Omental fat pad (tissue), 4 donors: ENCODE data around the gene PNMA1. TPM values are rescaled to one million over a fixed set of nuclear protein-coding genes. Genes with fewer than 3 reads are reported as not detected.
A peak's percentile ranks its signal among the peaks of the same experiment; 100 is the strongest.

Experiments
- ATAC-seq: fragments of 150-250 bp; one replicate; pipeline ENCODE4 v1.9.1; 2016; ENCODE audit warnings: mild to moderate bottlenecking, moderate library complexity; ENCODE audit not compliant: low FRiP score
- DNase-seq: peaks from one replicate; pipeline ENCODE4 v3.0.0-alpha.2; 2019; ENCODE audit warnings: low spot score
- total RNA-seq, 4 donors: library from RNA; depleted of rRNA; stranded (reverse); fragments of >200 nt; gene quantifications; one replicate each; pipeline ENCODE4 v1.1.0, GENCODE V29; 2016
- TF ChIP-seq, protein P1 (sequence below), 3 donors: fragments of 450-650 bp; IDR thresholded peaks; one replicate each; pipeline ENCODE4 v1.5.1; 2016 to 2017; ENCODE audit warnings: antibody characterized with exemption in 3 of 3, mild to moderate bottlenecking in 3 of 3, moderate library complexity in 2 of 3

Gene PNMA1
- total RNA-seq, 4 donors from 2014 or later: 14.8 to 22.6 (median 20.1) TPM

DNA sequence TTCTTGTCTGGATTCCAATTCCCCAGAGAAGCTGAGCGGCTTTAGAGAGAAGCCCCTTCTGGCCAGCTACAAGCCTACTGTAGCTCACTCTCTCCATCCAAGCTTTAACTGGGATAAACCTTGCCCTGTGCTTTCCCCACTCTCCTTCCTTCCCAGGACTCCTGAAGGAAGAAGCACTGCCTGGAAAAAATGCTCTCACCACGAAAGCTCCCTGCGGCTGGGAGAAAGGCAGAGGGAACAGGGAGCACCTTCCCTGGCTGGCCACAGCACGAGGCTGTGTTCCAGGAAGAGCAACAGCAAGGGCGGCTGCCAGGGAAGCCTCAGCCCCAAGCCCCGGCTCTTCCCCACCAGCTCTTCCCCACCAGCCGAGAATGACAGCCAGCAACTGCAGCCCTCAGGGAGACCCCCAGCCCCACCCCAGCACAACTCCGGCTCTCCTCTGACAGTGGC is 40.8 kb upstream of the PNMA1 start:
- DNase-seq (no peak), ATAC-seq (no peak)
- TF ChIP-seq, protein P1, sequence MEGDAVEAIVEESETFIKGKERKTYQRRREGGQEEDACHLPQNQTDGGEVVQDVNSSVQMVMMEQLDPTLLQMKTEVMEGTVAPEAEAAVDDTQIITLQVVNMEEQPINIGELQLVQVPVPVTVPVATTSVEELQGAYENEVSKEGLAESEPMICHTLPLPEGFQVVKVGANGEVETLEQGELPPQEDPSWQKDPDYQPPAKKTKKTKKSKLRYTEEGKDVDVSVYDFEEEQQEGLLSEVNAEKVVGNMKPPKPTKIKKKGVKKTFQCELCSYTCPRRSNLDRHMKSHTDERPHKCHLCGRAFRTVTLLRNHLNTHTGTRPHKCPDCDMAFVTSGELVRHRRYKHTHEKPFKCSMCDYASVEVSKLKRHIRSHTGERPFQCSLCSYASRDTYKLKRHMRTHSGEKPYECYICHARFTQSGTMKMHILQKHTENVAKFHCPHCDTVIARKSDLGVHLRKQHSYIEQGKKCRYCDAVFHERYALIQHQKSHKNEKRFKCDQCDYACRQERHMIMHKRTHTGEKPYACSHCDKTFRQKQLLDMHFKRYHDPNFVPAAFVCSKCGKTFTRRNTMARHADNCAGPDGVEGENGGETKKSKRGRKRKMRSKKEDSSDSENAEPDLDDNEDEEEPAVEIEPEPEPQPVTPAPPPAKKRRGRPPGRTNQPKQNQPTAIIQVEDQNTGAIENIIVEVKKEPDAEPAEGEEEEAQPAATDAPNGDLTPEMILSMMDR (IDR thresholded peaks at IDR 0.05): no peak

DNA sequence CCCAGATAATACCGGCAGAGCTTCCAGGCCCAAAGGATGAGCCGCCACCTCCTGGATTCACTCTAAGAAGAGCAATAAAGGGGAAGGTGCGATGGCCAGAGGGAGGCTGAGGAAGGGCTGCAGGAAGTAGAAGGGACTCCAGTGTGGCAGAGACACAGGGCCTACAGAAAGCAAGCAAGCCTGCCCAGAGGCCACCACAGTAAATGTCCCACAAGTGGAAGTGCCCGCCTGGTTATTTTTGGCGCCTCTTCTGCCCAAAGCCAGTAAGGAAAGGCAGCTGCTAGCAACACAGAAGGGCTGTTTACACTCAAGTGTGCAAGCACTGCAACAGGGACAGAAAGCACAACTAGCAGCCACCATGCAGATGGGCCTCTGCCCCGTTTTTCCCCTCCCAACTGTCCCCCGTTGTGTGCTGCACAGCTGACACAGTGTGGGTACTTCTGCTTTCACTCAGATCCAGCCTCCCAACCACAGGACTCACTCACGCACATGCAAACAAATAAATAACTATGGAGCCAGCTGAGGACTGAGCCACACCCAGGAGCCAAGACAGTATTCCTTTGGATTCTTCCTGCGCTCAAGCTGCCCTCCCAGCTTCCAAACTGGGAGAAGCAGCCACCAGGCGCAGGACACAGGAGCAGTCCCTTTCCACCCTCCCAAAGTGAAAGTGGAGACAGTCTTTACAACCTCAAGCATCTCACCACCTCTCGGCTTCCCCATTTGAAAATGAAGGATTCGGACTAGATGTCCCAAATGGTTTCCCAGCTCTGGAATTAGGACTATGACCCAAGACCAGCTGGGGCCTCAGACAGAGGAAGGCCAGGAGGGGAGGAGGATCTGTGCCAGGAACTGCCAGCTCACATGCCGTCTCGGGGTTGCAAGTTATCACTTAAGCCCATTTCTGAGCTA is 40.0 kb upstream of the PNMA1 start:
- ATAC-seq (no peak), DNase-seq (no peak)
- TF ChIP-seq, protein P1 (IDR thresholded peaks at IDR 0.05): no peak

DNA sequence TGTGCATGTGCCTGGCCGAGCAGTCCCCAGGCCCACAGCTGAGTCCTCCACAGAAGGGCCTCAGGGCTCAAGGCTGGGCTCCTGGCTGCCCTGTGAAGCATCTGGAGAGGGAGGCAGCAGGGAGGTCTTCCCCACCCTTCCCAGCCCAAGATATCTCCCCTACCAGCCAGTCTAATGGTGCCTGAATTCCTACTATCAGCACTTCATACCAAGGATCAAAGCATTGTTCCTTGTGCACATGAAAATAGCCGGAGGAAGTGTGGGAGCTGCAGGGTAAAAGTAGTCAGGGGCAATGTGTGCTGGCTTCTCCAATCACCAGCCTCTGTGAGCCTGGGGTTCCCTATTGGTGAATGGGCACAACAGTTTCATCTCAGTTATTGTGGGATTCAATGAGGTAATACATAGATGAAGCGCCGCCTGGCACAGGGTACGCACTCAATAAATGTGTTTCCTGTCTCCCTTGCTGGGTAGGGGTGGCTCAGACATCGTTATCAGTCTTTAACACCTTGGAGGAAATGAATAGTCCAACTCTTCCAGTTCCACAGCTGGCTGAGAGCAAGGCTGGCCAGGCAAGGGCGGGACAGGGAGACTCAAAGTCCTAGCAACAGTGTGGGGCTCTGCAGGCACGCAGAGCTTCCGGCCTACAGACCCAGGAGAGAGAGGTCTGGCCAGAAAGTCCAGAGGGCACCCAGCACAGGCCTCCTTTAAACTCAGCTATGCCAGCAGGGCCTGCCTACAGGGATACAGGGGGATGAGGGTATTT is 39.1 kb upstream of the PNMA1 start:
- TF ChIP-seq, protein P1 (IDR thresholded peaks at IDR 0.05): no peak
- ATAC-seq: peak; percentile 35
- DNase-seq: no peak

DNA sequence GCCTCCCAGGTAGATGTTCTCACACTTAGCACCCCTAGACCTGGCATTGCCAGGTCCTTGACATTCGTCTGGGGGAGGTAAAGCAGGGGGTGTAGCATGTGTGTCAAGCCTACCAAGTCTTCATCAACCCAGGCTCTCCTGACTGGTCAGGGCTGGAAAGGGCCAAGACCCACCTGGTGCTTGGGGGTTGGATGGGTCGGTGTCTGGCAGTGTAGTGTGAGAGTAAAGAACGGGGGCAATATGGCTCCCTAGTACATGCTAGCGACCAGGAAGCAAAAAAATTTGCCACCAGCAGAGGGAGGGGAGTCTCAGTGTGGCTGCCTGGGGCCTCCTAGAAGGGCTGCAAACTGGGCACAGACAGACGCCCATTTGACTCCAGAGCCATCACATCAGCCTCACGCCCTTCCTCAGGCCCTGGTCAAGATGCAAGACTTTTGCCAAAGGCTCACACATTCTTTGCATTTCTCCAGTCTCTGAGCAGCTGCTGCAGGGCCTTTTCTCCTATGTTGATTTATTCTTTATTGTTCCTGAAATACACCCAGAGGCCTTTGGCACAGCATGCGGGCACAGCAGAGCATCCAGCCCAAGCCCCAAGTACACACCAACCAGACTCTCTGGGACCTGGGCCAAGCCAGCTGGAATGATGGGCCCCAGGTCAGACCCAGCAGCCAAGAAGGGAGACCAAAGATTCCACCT is 38.3 kb upstream of the PNMA1 start:
- ATAC-seq (no peak), DNase-seq (no peak)
- TF ChIP-seq, protein P1 (IDR thresholded peaks at IDR 0.05): no peak

DNA sequence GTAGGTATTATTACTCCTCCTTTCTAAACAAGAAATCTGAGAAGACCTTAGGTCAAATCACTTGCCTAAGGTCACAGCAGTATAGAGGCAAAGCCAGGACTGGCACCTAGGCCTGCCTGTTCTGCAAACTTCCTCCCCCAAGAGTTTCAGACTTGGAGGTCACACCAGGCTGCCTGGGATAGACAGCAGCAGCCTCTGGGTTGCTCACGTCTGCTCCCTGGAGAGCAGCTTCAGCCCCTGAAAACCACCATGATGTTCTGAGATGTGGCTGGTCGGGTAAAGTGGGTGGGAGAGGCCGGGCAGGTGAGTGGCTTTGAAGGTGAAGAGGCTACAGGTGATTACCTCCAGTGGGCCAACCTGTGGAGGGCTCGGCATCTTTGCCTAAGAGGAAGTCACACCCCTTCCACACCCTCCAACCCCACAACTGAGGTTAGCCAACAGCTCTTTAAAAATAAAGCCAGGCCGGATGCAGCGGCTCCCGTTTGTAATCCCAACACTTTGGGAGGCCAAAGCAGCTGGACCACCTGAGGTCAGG is 37.0 kb upstream of the PNMA1 start:
- ATAC-seq: no peak
- no peak for DNase-seq
- TF ChIP-seq, protein P1 (IDR thresholded peaks at IDR 0.05): no peak

DNA sequence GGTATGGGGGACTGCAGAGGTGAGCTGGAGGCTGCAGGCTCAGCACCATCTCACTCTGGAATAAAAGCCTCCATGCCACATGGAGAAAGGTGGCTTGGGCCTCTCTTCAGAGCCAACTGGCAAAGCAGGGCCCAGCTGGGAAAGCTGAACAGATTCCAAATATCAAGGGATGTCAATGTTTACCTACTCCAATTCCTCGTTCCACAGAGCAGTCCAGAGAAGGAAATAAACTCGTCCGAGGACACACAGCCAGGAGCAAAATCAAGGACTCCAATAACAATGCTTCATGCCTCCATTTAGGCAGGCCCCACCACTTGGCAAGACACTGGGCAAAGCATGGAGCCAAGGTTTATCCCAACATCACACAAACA is 36.3 kb upstream of the PNMA1 start:
- TF ChIP-seq, protein P1 (IDR thresholded peaks at IDR 0.05): no peak
- no peak for DNase-seq
- no peak for ATAC-seq
